Tongue (tissue), 2 donors: ENCODE measurements around the gene CRABP1. TPM values are rescaled to one million over a fixed set of nuclear protein-coding genes. Genes with fewer than 3 reads are reported as not detected.
A peak's percentile ranks its signal among the peaks of the same experiment; 100 is the strongest.

Experiments used
- DNase-seq: peaks from one replicate; pipeline ENCODE4 v3.0.0-alpha.2; 2015
- total RNA-seq: library from RNA; depleted of rRNA; stranded (reverse); fragments of >200 nt; gene quantifications from one replicate; pipeline ENCODE4 v1.2.3, GENCODE V29; 2014

The CRABP1 gene
- total RNA-seq = 21.6 TPM

DNA sequence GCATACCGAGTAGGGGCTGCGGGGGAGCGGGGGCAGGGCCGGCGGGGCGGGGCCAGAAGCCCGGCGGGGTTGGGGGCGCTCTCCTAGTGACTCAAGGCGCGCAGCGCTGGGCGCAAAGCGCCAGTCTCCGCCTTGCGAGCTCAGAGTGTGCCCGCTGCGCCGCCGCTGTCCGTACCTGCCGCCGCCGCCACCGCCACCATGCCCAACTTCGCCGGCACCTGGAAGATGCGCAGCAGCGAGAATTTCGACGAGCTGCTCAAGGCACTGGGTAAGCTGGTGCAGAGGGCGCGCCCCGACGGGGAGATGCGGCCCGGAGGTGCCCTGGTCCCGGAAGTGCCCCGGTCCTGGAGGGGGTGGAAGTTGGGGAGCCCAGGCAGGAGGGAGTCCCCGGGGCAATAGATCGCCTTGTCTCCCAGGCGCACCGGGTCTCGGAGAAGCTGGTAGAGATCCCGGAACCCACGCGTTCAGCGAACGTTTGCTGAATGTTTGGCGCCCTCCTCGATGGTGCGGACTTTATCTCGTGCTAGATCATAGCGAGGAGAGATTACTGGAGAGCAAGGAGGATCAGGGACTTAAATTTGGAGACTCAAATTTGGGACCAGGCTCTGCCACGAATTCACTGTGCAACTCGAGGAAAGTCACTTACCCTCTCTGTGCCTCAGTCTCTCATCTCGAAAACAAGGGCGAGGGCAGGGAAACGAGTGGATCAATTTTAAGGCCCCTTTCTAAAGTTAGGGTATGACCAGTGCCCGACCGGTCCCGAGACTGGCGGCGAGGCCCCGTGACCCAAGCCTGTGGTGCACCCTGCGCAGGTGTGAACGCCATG lies at the start of gene CRABP1:
Gene CRABP1, plus strand, starts transcription at position 123 of the 826 bp plus-strand sequence. Its CDS starts 76 bp downstream, at position 199.
- DNase-seq = peak; percentile 36

DNA sequence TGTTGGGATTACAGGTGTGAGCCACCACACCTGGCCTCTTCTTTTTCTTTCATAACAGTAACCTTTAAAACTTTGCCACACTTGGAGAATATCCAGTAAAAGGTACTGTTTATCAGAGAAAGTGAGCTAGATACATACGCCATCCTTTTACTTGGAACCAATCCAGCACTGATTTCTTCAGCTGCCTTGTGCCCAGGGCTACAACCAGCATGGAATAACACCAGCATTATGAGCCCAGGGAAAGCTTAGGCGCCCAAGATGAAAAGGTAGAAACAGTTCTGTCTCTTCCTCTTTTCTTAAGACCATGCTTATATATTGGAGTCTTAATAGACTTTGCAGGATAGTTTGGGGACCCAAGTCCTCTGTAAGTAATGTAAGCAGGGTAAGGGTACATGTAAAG lies 49.1 kb upstream of the CRABP1 start:
- no peak for DNase-seq

DNA sequence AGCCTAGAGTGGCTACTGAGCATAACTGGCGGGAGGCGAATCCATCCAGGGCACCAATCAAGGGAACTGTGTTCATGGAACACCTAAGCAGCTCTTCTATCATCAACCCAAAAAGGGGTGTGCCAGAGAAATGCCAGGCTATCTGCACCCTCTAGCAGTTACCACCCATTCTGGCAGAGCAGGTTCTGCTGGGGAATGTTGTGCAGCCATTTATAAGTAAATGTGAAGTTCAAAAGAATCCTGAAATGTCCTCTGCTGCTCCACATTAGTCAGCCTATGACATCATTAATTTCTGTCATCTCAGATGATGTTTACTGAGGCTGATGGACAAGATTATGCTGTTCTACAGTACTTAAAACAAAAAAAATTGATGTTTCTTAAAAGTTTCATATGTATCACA lies 48.5 kb upstream of the CRABP1 start:
- DNase-seq = peak; percentile 40

DNA sequence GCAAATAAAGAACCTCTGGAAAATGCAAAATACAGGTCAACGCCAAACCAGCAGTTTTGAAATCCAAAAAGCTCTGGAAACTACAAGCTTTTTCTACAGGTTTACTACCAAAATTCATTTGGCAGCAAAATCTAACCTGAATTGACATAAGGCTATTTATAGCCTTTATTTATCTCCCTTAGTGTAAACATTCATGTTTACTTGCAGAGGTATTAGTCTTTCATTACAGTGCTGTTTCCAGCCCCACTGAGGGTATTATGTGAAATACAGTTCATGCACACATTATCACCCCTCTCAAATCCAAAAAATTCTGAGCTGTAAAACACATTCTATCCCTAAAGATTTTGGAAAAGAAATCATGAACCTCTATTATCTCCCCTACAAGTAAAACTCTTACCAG lies 47.9 kb upstream of the CRABP1 start:
- no peak for DNase-seq

DNA sequence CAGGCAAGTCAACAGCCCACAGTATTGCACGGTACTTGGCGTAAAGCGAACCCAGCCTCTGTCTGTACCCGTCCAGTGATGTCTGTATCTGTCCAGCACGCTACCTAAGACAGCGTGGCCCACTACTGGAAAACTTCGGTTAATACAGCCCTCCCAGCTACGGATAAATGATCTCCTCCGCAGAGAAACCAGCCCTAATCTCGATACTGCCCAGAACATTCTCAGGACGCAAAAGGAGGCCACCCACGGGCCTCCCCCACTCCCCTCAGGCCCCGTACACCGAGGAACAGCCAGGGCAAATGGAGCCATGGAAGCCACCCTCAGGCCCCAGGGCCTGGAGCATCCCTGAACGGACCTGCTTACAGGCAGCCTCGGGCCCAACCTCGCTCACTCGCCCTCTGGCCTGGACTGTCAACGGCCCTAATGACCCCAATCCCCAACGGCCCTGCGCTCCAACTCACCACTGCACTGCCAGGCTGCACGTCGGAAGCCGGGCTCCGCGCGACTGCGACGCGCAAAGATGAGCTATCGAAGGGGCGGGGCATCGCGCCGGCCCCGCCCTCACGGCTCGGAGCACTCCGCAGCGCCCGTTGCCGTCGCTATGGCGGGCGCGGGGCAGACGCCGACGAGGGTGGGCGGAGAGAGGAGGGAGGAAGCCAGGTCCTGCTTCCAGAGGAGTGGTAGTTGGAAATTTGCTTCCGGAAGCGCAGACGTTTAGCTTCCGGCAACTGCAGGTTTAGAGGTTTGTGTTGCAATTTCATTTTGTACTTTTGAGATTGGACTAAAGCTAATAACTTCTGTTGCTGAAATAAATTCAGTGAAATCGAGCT lies 40.8 kb upstream of the CRABP1 start, which contains the start of gene SKIC8:
Gene SKIC8, minus strand, starts transcription at position 509 of the 830 bp plus-strand sequence. CDS start 3,923 bp downstream, outside the sequence.
- DNase-seq = peak; percentile 97

DNA sequence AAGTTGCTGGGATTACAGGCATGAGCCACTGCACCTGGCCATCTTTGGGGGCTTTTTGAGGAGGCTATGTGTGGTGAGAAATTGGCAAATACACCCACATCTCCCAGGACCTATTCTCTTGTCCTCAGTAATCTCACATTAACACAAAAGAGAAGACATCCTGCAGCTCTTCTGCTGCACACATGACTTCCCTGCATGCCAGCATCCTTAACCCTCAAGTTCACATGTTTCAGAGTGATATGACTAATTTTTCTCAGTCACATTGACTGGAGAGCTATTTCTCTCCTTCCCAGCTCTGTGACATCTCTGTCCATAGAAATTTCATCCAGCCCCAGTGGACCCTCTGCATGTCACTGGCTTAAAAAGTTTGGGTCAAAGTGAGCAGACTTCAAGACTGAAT lies 38.8 kb upstream of the CRABP1 start:
- no peak for DNase-seq

DNA sequence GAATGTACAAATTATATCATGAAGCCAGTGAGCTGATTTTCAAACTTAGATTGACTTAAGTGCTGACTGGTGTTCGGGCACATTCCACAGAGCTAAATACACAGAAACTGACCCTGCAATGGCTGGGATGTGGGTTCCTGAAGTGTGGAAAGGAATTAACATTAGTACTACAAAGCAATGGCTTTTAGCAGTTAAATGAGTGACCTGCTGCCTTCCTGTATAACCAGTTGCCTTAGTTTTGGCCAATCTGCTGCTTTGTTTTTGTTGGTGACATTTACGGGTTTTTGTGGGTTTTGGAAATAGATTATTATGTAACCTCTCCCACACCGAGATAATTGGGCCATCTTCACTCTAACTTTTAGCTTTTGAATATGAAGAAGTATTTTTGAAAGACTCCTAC lies 38.3 kb upstream of the CRABP1 start:
- no peak for DNase-seq

DNA sequence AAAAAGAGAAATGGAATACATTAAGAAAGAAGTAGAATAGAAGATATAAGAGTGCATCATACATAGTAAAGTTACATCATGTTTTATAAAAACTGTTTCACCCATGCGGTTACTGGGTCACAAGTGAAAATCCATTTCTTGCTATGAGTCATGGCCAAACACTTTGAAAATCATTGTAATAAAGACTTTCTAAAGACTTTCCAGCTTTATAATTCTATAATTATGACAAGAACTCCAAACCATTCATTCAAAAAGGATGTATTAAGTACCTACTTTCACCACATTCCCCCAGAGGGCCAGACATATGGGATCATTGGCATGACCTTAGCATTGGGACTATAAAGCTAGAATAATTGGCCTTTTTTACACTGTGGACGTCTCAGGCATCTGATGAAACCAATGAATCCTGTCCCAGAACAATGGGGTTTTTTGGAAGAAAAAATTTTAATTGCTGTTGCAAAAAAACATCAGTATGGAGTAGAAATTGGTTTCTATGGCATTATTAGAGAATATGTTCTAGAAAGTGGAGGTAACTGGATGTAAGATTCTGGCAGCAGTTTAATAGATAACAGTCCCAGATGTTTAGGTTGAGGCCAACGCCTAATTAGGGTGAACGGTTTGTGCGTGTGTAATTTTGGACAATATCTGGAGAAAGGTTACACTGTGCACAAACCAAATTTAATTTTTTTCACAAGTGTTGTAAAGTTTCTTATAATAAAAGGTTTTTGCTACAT lies 37.4 kb upstream of the CRABP1 start:
- DNase-seq = no peak

DNA sequence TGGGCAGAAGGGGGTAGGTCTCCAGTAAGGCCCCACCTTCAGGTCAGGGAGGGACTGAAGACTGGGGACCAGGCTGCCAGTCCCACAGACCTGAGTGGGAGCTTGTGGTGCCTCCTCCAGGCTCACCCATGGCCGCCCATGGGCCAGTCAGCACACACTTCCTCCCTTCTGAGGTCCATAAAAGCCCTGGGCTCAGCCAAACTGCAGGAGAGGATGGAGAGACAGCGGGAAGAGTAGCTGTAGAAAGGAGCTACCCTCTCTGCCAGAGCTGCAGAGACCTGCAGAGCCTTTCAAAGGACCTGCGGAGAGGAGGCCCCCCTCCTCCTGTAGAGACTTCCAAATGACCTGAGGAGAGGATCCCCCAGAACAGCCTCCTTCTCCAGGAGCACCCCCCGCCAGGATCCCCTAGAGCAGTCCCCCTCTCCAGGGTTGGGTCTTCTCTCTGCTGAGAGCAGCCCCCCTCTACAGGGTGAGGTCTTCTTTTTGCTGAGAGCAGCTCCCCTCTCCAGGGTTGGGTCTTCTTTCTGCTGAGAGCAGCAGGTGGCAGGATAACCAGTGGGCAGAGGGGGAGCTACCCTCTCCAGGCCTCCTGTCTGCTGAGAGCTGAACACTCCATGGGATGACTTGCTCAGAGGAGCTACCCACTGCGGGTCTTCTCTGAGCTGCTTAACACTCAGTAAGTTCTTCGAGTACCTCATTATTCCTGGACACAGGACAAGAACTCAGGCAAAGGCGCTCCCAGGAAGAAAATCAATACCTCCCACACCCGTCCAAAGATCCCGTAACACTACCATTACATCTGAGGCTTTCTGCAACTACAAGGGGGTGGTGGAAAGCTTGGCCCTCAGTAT lies 35.7 kb upstream of the CRABP1 start:
- DNase-seq = no peak

DNA sequence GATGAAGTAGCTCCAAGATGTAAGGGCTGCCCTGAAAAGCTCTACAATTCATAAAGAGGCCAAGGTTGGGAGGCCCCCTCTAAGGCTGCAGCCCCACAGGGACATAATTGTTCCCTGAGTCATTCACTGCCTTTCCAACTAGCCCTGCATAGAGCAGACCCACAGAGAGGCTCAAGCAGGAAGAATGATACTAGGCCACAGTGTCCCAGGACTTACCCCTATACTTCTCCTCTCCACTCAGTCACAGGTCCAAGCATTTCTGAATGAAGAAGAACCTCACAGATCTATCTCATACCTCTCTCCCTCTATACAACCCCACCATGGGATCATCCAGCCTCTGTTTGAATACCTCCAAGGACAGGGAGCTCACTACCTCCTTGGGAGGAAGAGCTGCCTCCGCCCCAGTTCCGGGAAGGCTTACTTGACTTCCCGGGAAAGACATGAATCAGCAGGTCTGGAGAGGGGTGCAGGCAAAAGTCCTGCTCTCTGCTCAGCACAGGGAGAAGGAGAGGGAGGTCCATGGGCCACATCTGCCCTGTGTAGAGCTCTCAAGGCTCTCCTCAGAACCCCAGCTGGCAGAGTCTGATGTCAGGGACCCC lies 33.9 kb upstream of the CRABP1 start:
- DNase-seq = no peak

DNA sequence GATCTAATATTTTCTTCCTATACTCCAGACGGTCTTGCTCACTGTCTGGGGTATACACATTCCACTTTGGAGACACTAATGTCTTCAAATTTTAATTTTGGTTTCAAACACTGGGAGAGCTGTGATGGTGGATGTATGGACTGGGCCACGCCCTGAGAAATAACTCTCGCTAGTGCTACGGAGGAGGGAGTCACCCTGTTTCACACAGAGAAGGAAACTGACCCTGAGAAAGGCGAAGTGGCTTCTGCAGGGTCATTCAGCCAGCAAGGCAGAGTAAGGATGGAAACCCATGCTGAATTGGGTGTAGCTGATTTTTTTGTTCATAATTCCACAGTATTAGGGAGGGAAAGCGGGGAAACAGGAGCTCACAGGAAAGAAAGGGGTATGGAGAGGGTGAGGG lies 32.2 kb upstream of the CRABP1 start:
- DNase-seq = no peak

DNA sequence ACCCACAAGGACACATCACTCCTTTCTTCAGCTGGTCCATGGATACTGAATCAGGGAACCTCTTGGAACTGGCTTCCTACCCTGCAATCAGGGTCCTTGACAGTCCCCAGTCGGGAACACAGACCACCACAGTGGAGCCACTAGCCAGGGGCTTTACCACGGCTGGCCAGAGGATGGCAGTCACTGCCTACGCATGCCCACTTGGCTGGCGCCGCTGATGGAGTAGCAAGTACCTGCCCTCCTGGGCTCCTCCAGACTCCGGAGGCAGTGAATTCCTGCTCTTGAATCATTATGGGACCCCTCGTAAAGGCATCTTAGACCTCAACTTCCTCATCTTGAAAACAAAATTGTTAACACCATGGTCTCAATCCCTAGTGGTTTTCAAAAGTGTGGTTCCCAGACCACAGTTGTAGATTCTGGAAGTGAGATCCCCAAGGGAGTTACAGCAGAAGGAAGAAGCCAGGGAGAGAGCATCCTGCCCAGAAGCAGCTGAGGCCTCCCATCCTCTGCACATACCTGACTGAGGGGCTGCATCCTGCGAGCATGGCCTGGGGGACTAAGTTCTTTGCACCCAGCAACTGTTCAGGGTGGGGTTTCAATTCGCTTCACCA lies 31.6 kb upstream of the CRABP1 start:
- DNase-seq = peak; percentile 85

DNA sequence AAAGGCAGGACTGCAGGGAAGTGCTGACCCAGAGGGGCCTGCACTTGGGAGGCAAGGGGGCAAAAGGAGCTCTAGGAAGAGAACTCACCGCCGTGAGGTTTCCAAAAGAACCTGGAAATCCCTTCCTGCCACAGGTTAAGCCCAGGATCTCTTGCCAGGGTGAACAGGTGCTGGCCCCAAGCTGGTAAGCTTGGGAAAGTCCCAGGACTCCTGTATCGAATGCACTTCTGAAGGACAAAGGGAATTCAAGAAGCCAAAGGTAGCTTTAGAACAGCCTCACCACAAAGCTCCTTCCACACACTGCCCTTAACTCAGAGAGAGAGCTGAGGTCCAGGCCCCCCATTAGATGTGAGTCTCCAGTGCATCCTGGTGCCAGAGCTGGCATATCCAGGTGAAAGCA lies 28.9 kb upstream of the CRABP1 start:
- DNase-seq = no peak

DNA sequence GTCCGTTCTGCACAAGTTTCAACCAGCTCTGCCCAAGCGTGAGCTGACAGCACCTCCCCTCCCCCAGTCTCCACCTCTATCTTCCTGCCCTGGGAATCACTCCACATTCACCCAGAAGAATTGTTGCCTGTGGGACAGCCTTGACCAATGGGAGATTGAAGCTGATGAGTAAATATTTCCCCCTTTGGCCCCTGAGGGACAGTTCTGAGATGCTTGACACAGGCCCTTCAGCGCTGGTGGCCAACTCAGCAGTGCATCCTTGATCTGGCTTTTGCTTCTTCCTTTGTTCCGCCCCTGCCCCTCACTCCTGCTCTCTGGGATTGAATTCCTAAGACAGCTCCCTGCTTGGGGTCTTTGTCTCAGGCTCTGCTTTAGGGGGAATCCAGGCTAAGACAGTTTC lies 27.6 kb upstream of the CRABP1 start:
- DNase-seq = no peak

DNA sequence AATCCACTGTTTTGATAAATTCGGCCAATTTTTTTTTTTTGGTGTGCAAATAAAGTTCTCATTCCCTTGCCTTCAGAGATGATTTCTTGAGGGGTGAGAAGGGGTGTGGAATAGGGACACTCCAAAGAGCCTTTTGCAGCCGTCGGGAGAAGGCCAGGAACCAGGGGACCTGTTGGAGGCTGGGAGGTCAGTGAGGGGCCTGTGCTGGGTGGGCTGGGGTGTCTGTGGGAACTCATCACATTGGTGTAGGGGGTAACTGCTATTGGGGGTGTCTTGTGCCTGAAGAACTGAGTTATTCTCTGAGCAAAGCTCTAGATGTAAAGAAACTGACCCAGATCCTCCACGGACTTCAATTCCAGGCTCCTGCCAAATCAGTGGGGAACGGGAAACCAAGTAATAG lies 27.2 kb upstream of the CRABP1 start:
- DNase-seq = no peak

DNA sequence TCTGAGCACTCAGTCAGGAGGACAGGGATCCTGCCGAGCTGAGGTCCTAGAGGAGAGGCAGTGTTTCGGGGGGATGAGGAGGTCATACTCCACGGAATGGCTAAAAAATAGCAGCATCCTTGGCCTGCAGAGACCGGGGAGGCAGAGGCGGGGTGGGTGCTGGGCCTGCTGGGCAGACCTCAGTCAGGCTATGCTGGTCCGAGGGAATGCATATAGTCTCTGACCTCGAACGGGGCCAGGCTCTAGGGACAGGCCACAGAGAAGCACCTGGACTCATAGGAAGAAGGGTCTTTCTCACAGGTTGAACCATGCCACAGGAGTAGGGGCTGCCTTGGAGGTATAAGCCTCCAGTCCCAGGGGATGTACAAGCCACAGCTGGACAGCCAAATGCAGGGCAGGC lies 26.8 kb upstream of the CRABP1 start:
- no peak for DNase-seq

DNA sequence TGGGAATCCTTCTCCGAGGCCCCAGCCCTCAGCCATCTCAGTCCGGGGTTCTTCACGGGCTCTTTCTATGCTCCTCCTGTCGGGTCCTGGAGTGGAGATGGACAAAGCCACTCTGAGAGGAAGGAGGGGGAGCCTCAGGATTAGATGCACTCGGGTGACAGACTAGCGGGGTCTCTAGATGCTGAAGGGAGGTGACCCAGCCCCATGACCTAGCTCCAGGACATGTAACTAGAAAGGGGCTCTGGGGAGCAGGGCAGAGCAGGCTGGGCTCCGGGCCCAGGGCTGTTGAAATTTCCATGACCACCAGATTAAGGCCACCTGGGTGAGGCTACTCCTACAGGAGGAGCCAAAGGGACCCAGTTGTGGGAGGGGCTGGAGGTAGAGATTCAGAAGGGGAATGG lies 26.0 kb upstream of the CRABP1 start:
- no peak for DNase-seq

DNA sequence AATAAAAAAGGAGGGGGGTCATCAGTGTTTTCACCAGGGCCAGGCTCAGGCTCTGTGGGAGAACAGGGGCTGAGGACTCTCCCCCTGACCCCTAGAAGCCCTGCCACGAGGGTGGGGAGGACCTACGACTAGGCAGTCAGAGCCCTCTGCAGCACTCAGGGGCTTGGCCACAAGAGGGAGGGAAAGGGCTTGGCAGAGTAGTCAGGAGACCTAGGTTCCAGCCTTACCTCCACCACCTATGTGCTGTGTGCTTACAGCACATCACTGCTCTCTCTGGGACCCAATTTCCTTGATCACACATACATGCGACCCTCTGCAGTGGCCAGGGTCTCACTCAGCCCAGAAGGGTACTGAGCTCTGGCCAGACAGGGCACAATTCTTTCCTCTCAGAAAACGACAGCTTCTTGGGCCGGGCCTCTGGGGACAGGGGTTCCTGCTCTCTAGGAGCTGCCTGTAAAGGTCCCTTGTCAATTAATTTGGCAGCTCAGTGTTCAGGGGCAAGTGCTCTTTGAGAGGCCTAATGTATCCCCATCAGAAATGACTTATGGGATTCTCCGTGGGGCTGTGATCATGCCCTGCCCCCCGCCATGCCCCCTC lies 24.4 kb upstream of the CRABP1 start:
- DNase-seq = no peak

DNA sequence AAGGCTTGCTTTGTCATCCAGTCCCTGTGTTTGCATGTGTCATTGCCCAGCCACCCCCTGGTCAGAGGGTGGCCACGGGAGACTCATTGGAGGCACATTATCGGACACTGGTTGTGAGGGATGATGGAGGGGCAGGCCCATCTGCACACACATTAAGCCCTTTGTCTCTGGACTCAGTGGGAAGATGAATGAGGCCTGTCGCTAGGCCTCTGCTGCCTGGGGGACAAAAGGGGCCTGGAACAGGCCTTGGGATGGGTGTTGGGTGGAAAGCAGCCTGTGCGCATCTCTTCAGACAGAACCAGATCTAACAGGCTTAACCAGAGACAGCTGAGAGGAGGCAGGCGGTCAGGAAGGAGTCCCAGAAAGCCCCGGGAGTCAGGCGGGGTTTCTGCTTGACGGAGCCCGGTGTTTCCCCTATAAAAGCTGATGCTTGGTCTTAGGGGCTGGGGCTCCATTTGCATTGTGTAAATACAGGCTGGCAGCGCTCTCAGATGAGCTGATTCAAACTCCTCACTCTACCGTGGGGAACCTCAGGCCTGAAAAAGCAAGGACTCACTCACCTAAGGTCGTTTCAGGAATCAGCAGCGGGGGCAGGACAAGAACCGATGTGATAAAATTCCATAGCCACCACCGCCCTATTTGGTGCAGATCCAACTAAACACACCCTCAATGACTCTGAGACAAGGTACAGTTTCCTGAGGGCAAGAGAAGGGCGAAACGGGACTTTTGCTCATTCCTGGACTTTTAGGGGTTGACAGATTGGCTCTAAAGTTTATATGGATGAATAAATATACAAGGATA lies 23.7 kb upstream of the CRABP1 start:
- peak; percentile 71 for DNase-seq
